ENCODE measurements around the gene GRK4. TPM values are rescaled to one million over a fixed set of nuclear protein-coding genes. Genes with fewer than 3 reads are reported as not detected.
A peak's percentile ranks its signal among the peaks of the same experiment; 100 is the strongest.

Gene GRK4
- total and polyA plus RNA-seq, 10 of the 15 experiments (the other 5 are each of a cell fraction or from before 2014, with no cell fraction given) = 1.1 to 4.0 (median 2.5) TPM

DNA sequence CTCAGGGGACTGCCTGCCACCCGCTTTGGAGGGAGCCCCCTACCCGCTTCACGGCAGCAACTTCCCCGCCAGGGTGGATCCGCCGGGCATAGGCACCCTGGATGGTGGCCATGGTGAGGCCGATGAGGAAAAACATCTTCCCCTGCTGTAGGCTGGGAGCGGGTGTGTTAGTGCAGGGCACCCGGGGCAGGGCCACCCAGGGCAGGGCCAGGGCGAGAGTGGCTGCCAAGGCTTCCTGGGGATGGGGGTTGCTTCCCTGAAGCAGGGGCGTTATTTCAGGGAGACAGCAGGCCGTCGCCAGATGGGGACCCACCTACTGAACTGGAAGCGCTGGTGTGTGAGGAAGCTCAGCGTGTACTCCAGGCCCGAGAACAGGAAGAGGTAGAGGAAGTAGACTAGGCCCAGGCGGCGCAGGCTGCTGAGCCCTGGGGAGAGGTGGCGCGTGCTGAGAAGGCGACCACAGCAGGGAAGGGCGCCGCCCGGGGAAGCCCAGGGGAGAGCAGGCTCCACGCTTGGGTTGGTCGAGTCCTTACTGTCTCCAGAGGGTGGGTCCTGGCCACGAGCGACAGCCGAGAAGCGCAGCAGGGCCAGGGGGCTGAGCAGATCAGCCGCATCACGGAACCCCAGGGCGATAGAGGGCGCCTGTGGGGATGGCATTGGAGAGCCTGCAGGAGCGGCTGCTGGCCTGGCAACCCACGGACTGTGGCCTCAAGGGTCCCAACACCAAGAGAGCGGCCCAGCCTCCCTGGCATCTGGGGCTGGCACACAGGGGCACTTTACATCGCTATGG lies 31.7 kb upstream of the GRK4 start:
- peak overlapping the region; percentile 51 for H3K27ac ChIP-seq (ENCODE audit: control insufficient read depth, insufficient read depth)
- no peaks in the 10 kb centered on the region for H3K27me3 ChIP-seq (replicated peaks in 1 of 2; ENCODE audit: control insufficient read depth in 2 of 2, insufficient read depth in 2 of 2, low read length in 1 of 2)
- peak overlapping the region; percentile 75 for H3K4me3 ChIP-seq
- BruUV-seq (replicated peaks) = no TSS peak
- peaks cover 26% of the 10 kb centered on the region for H3K4me1 ChIP-seq (ENCODE audit: control insufficient read depth, insufficient read depth, low read length)
- ATAC-seq = peak; percentile 59
- no peaks in the 10 kb centered on the region for H4K20me1 ChIP-seq (ENCODE audit: control insufficient read depth, insufficient read depth)
- RAD21 ChIA-PET (ENCODE audit: unreplicated experiment) = interaction anchor here (1.0 kb wide), 1 partner anchor 23 kb away, joined by 3 read pairs; no protein-coding TSS in a partner anchor
- peak overlapping the region; percentile 49 for H3K9ac ChIP-seq (ENCODE audit: control insufficient read depth, insufficient read depth, low read length)
- in situ Hi-C loops (cut with MboI) (loop anchor here (25.0 kb wide), 1 partner anchor 169 kb away; the partner anchor contains the start of gene TNIP2), intact Hi-C loops (cut with micrococcal nuclease; ENCODE audit: unreplicated experiment) (loop anchor here (5.0 kb wide), 2 partner anchors 79 to 169 kb away; no protein-coding TSS in a partner anchor)
- SMC1A ChIA-PET (ENCODE audit: uncharacterized antibody, unreplicated experiment) = interaction anchor here (1.4 kb wide), 1 partner anchor 153 kb away, joined by 3 read pairs; no protein-coding TSS in a partner anchor
- peak; percentile 93 for FAIRE-seq
- H2AFZ ChIP-seq (ENCODE audit: control insufficient read depth, low read depth, low read length) = no peak overlapping the region; the same call in 1 of the 2 replicates
- H3K36me3 ChIP-seq (ENCODE audit: control insufficient read depth in 2 of 2, insufficient read depth in 2 of 2, low read length in 1 of 2) = peaks cover 10 to 17% of the 10 kb centered on the region in 2 experiments; a peak in 3 of 4 replicates
- peaks cover 46% of the 10 kb centered on the region for H3K79me2 ChIP-seq (ENCODE audit: control insufficient read depth, insufficient read depth, low read length)
- POLR2A ChIA-PET = no interaction called here
- peak; percentile 55 for DNase-seq (ENCODE audit: low read depth, low spot score)
- H3K4me2 ChIP-seq (ENCODE audit: control insufficient read depth, insufficient read depth) = peak overlapping the region; percentile 66
- 8% methylated on average over 38 of the region's 38 CpGs for WGBS (ENCODE audit: insufficient coverage, insufficient replicate concordance, low lambda C conversion rate, missing lambda C conversion rate)
- CTCF ChIA-PET = no interaction called here
- no peaks in the 10 kb centered on the region for H3K9me3 ChIP-seq (replicated peaks; ENCODE audit: control insufficient read depth, insufficient read depth, low read length)
- peak; percentile 73; the same call in 1 of the 2 replicates for TF ChIP-seq BACH1 (IDR thresholded peaks at IDR 0.05; ENCODE audit: borderline replicate concordance)
- no peak for TF ChIP-seq CHD1 (IDR thresholded peaks at IDR 0.05; ENCODE audit: low read depth, low read length)
- peak; percentile 24; the same call in 1 of the 2 replicates for TF ChIP-seq RAD21 (IDR thresholded peaks at IDR 0.05; ENCODE audit: insufficient read depth, low read depth, low read length)
- no peak for TF ChIP-seq TCF12 (IDR thresholded peaks at IDR 0.05; ENCODE audit: low read depth, low read length)
- TF ChIP-seq ZBED1 (IDR thresholded peaks at IDR 0.05; ENCODE audit: borderline replicate concordance) = no peak
- TF ChIP-seq MAX (IDR thresholded peaks at IDR 0.05; ENCODE audit: low read depth, low read length) = peak; percentile 71; the same call in 1 of the 2 replicates
- peak; percentile 56; the same call in 1 of the 2 replicates for TF ChIP-seq GATAD2B (conservative IDR thresholded peaks at IDR 0.05; ENCODE audit: low read depth)
- TF ChIP-seq, protein P1, sequence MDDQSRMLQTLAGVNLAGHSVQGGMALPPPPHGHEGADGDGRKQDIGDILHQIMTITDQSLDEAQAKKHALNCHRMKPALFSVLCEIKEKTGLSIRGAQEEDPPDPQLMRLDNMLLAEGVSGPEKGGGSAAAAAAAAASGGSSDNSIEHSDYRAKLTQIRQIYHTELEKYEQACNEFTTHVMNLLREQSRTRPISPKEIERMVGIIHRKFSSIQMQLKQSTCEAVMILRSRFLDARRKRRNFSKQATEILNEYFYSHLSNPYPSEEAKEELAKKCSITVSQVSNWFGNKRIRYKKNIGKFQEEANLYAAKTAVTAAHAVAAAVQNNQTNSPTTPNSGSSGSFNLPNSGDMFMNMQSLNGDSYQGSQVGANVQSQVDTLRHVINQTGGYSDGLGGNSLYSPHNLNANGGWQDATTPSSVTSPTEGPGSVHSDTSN (IDR thresholded peaks at IDR 0.05; ENCODE audit: insufficient replicate concordance, low read depth, low read length) = no peak
- no peak for TF ChIP-seq ZNF217 (IDR thresholded peaks at IDR 0.05)
- TF ChIP-seq HCFC1 (IDR thresholded peaks at IDR 0.05; ENCODE audit: low read length) = peak; percentile 33; the same call in 1 of the 2 replicates
- no peak for TF ChIP-seq KLF5 (IDR thresholded peaks at IDR 0.05; ENCODE audit: partially characterized antibody)
- no peak for TF ChIP-seq CEBPB (IDR thresholded peaks at IDR 0.05; ENCODE audit: borderline replicate concordance in 1 of 2, low read depth in 2 of 2, low read length in 2 of 2)
- TF ChIP-seq STAT1 (conservative IDR thresholded peaks at IDR 0.05) = no peak
- no peak for TF ChIP-seq JUNB (IDR thresholded peaks at IDR 0.05)
- TF ChIP-seq RB1 (IDR thresholded peaks at IDR 0.05; ENCODE audit: borderline replicate concordance) = no peak
- no peak for TF ChIP-seq SIX5 (IDR thresholded peaks at IDR 0.05; ENCODE audit: low read depth, low read length, severe bottlenecking)
- TF ChIP-seq, protein P2, sequence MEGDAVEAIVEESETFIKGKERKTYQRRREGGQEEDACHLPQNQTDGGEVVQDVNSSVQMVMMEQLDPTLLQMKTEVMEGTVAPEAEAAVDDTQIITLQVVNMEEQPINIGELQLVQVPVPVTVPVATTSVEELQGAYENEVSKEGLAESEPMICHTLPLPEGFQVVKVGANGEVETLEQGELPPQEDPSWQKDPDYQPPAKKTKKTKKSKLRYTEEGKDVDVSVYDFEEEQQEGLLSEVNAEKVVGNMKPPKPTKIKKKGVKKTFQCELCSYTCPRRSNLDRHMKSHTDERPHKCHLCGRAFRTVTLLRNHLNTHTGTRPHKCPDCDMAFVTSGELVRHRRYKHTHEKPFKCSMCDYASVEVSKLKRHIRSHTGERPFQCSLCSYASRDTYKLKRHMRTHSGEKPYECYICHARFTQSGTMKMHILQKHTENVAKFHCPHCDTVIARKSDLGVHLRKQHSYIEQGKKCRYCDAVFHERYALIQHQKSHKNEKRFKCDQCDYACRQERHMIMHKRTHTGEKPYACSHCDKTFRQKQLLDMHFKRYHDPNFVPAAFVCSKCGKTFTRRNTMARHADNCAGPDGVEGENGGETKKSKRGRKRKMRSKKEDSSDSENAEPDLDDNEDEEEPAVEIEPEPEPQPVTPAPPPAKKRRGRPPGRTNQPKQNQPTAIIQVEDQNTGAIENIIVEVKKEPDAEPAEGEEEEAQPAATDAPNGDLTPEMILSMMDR (IDR thresholded peaks at IDR 0.05 in 2 of 3, conservative IDR thresholded peaks at IDR 0.05 in 1 of 3; ENCODE audit: control insufficient read depth in 2 of 3, extremely low read depth in 1 of 3, insufficient read depth in 1 of 3, low read depth in 3 of 3, low read length in 3 of 3) = peak; percentile 47 to 57 (median 53); a peak in 5 of 6 replicates
- TF ChIP-seq BCL11A (IDR thresholded peaks at IDR 0.05; ENCODE audit: low read depth, low read length) = no peak
- peak; percentile 89 to 93 for TF ChIP-seq BHLHE40 (IDR thresholded peaks at IDR 0.05; ENCODE audit: borderline replicate concordance in 1 of 2, low read depth in 2 of 2, low read length in 1 of 2)
- no peak; the same call in none of the 2 replicates for TF ChIP-seq HDGF (IDR thresholded peaks at IDR 0.05)
- TF ChIP-seq RAD51 (IDR thresholded peaks at IDR 0.05) = no peak
- no peak for TF ChIP-seq ZSCAN29 (IDR thresholded peaks at IDR 0.05)
